ENCODE measurements around the gene AVPR1A.

DNA sequence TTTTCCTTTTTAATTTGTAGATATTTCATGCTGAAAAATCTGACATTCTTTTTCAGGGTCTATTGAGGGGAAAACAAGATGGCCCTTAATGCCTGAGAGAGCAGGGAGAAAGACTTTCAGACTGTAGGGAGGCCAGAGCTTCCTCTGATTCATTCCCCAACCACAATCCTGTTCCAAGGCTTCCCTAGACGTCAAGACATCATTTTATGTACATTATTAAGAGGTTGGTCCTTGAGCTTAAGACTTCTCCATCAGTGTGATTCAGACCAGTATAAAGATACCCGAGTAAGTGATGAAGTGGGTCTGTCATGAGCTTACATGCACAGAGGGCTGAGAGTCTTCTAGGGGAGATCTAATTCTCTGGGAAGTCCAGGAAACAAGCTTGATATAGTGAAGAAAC lies 57.3 kb downstream of the AVPR1A start:
- TF ChIP-seq, protein P1, sequence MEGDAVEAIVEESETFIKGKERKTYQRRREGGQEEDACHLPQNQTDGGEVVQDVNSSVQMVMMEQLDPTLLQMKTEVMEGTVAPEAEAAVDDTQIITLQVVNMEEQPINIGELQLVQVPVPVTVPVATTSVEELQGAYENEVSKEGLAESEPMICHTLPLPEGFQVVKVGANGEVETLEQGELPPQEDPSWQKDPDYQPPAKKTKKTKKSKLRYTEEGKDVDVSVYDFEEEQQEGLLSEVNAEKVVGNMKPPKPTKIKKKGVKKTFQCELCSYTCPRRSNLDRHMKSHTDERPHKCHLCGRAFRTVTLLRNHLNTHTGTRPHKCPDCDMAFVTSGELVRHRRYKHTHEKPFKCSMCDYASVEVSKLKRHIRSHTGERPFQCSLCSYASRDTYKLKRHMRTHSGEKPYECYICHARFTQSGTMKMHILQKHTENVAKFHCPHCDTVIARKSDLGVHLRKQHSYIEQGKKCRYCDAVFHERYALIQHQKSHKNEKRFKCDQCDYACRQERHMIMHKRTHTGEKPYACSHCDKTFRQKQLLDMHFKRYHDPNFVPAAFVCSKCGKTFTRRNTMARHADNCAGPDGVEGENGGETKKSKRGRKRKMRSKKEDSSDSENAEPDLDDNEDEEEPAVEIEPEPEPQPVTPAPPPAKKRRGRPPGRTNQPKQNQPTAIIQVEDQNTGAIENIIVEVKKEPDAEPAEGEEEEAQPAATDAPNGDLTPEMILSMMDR (IDR thresholded peaks at IDR 0.05), result no peak
- TF ChIP-seq POLR2AphosphoS5 (IDR thresholded peaks at IDR 0.05), result no peak
